ENCODE data around the gene PRKAG2.

The PRKAG2 gene

DNA sequence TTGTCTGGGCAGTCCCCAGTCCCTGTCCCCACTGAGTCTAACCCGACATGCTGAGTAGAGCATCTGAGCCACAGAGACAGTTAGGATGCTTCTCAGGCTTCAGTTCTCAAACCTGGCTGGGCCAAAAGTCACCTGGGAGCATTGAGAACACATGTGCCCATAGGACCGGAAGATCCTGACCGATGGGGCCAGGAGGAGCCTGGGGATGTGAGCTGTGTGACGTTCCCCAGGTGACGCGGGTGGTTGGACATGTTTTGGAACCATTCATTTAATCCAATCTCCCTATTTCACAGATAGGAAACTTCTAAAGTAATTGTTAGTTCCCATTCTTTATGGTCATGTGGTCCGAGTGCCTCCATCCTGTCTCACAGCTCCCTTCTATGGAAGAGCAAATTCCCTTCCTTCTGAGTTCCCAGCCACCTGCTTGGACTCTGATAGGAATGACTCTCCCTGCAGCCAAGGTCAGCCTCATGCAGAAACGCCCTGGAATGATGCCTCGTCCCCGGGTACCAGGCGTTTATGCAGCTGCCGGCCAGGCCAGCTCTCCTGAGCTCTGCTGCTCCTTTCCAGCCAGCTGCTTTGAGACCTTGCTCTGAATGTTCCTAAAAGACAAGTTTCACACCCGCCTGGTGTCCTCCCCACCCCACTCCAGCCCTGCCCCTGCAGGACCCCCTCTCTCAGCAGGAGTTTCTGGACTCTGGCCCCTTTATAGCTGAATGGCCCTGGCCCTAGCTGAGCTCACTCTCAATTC lies 190.7 kb downstream of the PRKAG2 start:
- DNase-seq (ENCODE audit: extremely low read depth in 1 of 2, low read depth in 1 of 2), result no peak

- no peak for DNase-seq (ENCODE audit: extremely low read depth in 1 of 2, low read depth in 1 of 2)
Observed at GRCh38 chr7:151684408-151685175, 192.3 kb downstream of the PRKAG2 start.

GRCh38 chr7:151683615-151684407 lies 193.1 kb downstream of the PRKAG2 start:
- no peak for DNase-seq (ENCODE audit: extremely low read depth in 1 of 2, low read depth in 1 of 2)

DNA sequence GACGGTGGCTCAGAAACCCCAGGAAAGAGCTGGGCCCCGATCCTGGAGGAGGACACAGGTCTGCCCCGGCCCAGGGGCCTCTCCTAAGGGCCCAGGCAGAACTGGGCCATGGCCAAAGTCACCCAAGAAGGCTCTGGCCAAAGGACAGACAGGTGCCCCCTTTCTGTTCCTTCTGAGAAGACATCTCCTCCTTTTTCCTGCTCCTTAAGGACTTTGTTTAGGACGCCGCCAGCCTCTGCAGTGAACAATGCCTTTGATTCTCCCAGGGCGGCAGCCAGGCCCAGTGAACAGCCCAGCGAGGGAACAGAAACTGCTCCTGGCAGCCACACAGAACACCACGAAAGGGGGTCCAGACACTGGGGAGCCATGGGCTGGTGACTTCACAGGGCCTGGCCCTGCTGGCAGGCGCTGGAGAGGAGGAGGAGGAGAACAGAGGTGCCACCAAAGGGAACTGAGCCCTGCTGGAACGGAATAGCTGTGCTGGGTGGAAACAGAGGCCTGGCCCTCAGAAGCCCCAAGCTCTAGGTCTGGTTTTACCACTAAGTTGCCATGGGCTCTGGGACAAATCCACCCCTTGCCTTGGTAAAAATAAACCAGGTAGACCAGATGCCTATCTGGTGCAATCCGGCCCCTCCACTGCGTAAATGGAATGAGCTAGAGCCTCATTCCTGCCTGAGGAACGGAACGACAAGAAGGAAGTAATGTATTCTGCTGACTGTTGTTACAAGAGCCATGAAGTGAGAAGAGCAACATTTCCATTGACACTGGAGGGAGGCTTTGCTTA lies 193.9 kb downstream of the PRKAG2 start:
- DNase-seq (ENCODE audit: extremely low read depth in 1 of 2, low read depth in 1 of 2), result no peak

- no peak for DNase-seq (ENCODE audit: extremely low read depth in 1 of 2, low read depth in 1 of 2)
Observed at GRCh38 chr7:151681726-151682125, 195.2 kb downstream of the PRKAG2 start.

DNA sequence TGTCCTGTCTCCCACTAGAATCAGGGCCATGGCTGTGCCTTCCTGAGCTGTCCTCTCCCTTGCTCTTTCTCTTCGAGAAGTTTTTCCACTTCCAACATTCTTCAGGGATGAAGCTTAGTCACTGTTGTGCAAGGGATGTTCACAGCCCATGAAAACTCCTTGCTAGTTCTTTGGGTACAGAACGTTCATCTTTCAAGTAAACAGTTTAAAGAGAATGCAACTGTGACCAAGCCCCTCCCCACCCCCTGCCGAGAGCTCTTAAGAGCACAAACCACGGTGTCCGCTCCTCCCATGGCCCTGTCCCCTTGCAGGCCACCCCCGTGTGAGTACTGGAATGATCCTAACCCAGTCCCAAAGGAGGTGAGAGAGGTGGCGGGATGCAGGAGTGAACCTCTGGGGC lies 196.1 kb downstream of the PRKAG2 start:
- DNase-seq (ENCODE audit: extremely low read depth in 1 of 2, low read depth in 1 of 2), result no peak

- no peak for DNase-seq (ENCODE audit: extremely low read depth in 1 of 2, low read depth in 1 of 2)
Observed at GRCh38 chr7:151679881-151680612, 196.9 kb downstream of the PRKAG2 start.

GRCh38 chr7:151679071-151679708 lies 197.7 kb downstream of the PRKAG2 start:
- no peak for DNase-seq (ENCODE audit: extremely low read depth in 1 of 2, low read depth in 1 of 2)

DNA sequence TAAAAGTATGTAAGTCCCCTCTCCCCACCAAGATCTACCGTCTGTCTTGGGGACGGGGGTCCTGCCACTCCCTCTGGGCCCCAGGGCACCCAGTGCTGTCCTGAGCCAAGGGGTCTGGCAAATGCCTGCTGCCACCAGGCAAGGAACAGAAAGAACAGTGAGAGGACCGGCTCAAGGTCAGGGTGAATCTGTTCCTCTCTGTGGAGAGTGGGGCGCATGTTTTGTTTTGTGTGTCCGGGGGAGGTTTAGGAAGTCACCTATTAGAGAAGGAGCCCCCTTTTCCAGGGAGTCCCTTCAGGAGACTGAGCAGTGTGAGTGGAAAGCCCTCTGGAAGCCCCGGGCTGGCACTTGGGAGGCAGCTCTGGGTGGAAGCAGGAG lies 198.7 kb downstream of the PRKAG2 start:
- DNase-seq (ENCODE audit: extremely low read depth in 1 of 2, low read depth in 1 of 2), result no peak

DNA sequence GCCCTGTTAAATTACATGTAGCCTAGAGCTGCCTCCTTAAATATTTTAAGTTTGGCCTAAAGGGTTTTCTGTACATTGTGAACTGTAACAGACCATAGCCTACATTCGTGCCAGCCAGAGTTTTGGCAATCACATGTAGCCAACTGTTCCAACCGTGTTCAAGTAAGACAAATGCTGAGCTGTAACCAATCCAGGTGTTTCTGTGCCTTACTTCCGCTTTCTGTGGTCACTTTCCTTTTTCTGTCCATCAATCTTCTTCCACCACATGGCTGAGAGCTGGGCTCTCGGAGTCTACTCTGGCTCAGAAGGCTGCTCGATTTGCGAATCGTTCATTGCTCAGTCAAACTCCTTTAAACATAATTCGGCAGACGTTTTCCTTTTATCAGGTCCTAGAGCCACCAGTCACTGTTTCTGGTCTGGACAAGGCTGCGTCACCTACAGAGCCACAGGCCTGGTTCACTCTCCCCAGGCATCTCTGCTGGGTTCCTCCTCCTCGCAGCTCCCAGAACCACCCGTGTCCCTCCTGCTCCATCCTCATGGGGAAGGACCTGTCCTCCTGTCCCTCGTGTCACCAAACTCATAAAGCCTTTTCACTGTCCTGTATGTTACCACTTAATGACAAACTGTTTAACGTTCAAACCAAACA lies 199.2 kb downstream of the PRKAG2 start:
- DNase-seq (ENCODE audit: extremely low read depth in 1 of 2, low read depth in 1 of 2), result no peak

DNA sequence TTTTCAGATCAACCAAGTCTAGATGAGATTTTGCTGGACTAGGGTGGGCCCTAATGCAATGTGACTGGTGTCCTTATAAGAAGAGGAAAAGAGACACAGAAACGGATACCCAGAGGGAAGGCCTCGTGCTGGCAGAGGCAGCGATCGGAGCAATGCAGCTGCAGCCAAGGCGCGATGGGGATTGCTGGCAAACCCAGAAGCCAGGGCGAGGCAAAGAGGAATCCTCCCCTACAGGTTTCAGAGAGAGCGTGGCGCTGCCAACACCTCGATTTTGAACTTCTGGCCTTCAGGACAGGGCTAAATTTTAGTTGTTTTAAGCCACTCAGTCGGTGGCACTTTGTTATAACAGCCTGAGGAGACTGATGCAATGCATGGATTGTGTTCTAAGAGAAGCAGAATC lies 200.2 kb downstream of the PRKAG2 start:
- DNase-seq (ENCODE audit: extremely low read depth in 1 of 2, low read depth in 1 of 2), result no peak

GRCh38 chr7:151675196-151675920 lies 201.6 kb downstream of the PRKAG2 start:
- no peak for DNase-seq (ENCODE audit: extremely low read depth in 1 of 2, low read depth in 1 of 2)

DNA sequence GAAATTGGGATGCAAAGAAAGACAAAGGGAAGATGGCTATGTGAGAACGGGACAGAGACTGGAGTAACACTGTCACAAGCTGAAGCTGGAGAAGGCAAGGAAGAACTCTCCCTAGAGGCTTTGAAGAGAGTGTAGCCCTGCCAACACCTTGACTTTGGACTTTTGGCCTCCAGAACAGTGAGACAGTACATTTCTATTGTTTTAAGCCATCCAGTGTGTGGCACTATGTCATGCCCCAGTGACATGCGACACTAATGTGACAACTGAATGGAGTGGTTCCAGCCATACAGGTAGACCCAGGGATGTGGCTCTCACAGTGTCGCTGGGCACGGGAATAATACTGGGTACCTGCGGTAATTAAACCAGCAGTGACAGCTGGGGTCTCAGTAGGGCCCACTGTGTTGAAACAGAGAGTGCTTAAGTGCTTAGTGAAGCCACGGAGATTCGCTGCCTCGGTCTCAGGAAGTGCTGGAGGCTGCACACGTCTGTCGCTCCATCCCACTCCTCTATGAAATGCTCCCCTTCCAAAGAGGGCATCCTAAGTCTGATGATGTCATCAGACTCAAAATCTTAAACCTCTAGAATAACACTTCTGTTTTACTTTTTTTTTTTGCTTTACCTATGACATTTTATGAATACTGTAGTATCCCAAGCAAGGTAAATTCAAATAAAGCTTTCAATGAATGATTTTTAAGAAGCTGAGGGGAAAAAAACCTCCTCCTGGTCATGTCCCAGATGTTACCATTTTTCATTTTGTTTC lies 202.6 kb downstream of the PRKAG2 start:
- DNase-seq (ENCODE audit: extremely low read depth in 1 of 2, low read depth in 1 of 2), result no peak

DNA sequence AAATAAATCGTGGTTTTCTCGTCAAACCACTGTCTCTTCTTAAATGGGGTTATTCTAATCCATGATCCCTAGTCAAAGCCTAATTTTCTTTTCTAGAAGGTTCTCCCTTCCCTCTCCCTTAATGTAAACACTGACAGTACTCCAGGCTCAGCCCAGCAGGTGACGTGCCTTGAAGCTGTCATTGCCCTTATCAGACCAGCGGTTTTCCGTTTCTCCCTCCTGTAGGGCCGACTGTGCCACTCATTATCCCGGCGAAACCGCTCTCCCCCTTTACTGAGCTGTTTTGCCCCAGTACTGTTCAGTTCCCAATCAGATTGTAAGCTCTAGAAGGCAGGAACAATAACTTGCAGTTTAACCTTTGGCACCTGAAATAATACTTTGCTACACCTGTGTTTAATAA lies 203.7 kb downstream of the PRKAG2 start:
- DNase-seq (ENCODE audit: extremely low read depth in 1 of 2, low read depth in 1 of 2), result no peak

- DNase-seq (ENCODE audit: extremely low read depth in 1 of 2, low read depth in 1 of 2), result no peak
Observed at GRCh38 chr7:151672716-151673115, 204.2 kb downstream of the PRKAG2 start.

DNA sequence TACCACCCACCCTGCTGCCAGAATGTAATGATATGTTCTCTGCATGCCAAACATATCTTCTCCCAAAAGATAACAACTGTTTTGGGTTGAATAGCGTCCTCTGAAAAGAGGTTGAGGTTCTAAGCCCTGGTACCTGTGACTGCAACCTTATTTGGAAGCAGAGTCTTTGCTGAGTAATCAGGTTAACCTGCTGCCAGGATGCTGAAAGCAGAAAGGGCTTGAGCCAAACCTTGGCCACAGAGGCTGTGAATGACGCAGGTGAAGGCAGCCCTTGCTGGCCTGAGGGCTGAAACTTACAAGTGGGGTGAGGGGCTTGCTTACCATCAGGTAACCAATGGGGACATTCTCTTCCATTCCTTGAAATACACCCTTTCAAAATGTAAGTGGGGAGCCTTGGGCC lies 205.4 kb downstream of the PRKAG2 start:
- no peak for DNase-seq (ENCODE audit: extremely low read depth in 1 of 2, low read depth in 1 of 2)

DNA sequence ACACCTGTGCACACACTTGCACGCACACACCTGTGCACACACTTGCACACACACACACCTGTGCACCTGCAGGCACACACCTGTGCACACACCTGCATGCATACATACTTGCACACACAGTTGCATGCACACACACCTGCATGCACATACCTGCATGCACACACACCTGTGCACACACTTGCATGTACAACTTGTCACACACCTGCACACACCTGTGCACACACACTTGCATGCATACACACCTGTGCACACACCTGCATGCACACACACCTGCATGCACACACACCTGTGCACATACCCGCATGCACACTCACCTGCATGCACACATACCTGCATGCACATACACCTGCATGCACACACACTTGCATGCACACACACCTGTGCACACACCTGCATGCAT lies 207.2 kb downstream of the PRKAG2 start:
- DNase-seq (ENCODE audit: extremely low read depth in 1 of 2, low read depth in 1 of 2), result no peak

DNA sequence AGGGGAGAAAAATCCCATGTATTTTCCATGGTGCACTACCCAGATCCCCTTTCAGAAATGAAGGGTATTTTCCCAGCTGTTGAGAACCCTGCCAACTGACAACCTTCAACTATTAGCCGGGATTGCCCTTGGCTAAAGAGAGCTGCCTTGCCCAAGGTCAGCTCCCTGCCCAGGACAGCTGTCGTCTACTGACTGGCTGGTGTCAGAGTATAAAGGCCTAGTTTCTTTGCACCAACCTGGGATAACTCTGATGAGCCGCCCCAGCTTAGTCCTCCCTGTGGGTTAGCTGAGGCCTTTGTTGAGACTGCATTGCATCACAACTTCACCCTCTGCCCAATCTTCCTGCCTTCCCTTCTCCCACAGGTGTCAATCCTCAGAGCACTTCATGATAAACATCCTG lies 210.0 kb downstream of the PRKAG2 start:
- DNase-seq (ENCODE audit: extremely low read depth in 1 of 2, low read depth in 1 of 2), result no peak
